ENCODE results near the gene USP37.

Gene USP37

GRCh38 chr2:218471982-218472381 is 96.2 kb downstream of the USP37 start:
- DNase-seq = peak; percentile 57 to 69

GRCh38 chr2:218471036-218471435 is 97.1 kb downstream of the USP37 start:
- DNase-seq = peak; percentile 9 to 18

- DNase-seq = no peak
Observed at GRCh38 chr2:218470448-218470847, 97.7 kb downstream of the USP37 start.

- DNase-seq = peak; percentile 17 to 74
Observed at GRCh38 chr2:218465987-218466633, 102.0 kb downstream of the USP37 start.

- DNase-seq = no peak
Observed at GRCh38 chr2:218458598-218458997, 109.6 kb downstream of the USP37 start.

- DNase-seq = no peak
Observed at GRCh38 chr2:218456849-218457248, 111.3 kb downstream of the USP37 start.

- DNase-seq = no peak
Observed at GRCh38 chr2:218452079-218452478, 116.1 kb downstream of the USP37 start.

- DNase-seq = no peak
Observed at GRCh38 chr2:218448934-218449333, 119.2 kb downstream of the USP37 start.

GRCh38 chr2:218447072-218447471 is 121.1 kb downstream of the USP37 start:
- DNase-seq = no peak

- DNase-seq = no peak
Observed at GRCh38 chr2:218446547-218446946, 121.6 kb downstream of the USP37 start.

GRCh38 chr2:218445602-218446001 is 122.5 kb downstream of the USP37 start:
- DNase-seq = no peak

- no peak for DNase-seq
Observed at GRCh38 chr2:218444692-218445357, 123.3 kb downstream of the USP37 start.

GRCh38 chr2:218438596-218438995 is 129.6 kb downstream of the USP37 start:
- DNase-seq = peak; percentile 11 to 24

- DNase-seq = no peak
Observed at GRCh38 chr2:218437969-218438368, 130.2 kb downstream of the USP37 start.

- DNase-seq = no peak
Observed at GRCh38 chr2:218436992-218437391, 131.2 kb downstream of the USP37 start.

GRCh38 chr2:218435003-218435982 is 132.9 kb downstream of the USP37 start:
- DNase-seq = no peak

- DNase-seq = no peak
Observed at GRCh38 chr2:218434456-218434855, 133.7 kb downstream of the USP37 start.

GRCh38 chr2:218432676-218433365 is 135.3 kb downstream of the USP37 start:
- DNase-seq = no peak

GRCh38 chr2:218431878-218432277 is 136.3 kb downstream of the USP37 start:
- DNase-seq = no peak

- no peak for DNase-seq
Observed at GRCh38 chr2:218430721-218431120, 137.4 kb downstream of the USP37 start.

GRCh38 chr2:218429911-218430692 is 138.0 kb downstream of the USP37 start:
- DNase-seq = no peak
